Mucosa of descending colon (tissue), 3 donors: ENCODE data around the gene IGSF9B. TPM values are rescaled to one million over a fixed set of nuclear protein-coding genes. Genes with fewer than 3 reads are reported as not detected.

ENCODE experiments used
- ATAC-seq: fragments of 200-7000 bp; cut with Tn5 transposase; one replicate; pipeline ENCODE4 v1.9.1; 2020; ENCODE audit warnings: mild to moderate bottlenecking, moderate library complexity
- DNase-seq, 3 donors: peaks; one replicate each; pipeline ENCODE4 v3.0.0-alpha.2; 2020
- H3K36me3 ChIP-seq: fragments of 200-600 bp; one replicate; pipeline ENCODE4 v1.8.0; 2021; ENCODE audit warnings: low read depth, mild to moderate bottlenecking
- H3K4me1 ChIP-seq: fragments of 200-600 bp; one replicate; pipeline ENCODE4 v1.8.0; 2021; ENCODE audit warnings: low read depth, mild to moderate bottlenecking
- H3K4me3 ChIP-seq: fragments of 200-600 bp; one replicate; pipeline ENCODE4 v1.8.0; 2021; ENCODE audit warnings: mild to moderate bottlenecking
- H3K9me3 ChIP-seq: fragments of 200-600 bp; one replicate; pipeline ENCODE4 v1.8.0; 2021; ENCODE audit warnings: mild to moderate bottlenecking
- intact Hi-C, 2 donors: fragments of 100-400 bp; cut with DNase I in 1 of 2; cut with micrococcal nuclease in 1 of 2; formaldehyde crosslinking; loops; one replicate each; pipeline versions ENCODE4 v1.11.0 to v1.11.1; 2022; cut with DNase I, micrococcal nuclease
- total RNA-seq, 3 donors: library from RNA; stranded (reverse); fragmentation: NEBNext Ultra II Directional in 2 of 3; extraction: Animal tissue kit (Norgen Biotek cat#: 25700) in 2 of 3; gene quantifications; one replicate each; pipeline versions ENCODE4 v1.2.1 to v1.2.4, GENCODE V29; 2021 to 2023
- TF ChIP-seq, protein P1 (sequence below): fragments of 200-600 bp; IDR thresholded peaks from one replicate; pipeline ENCODE4 v1.8.0; 2022; ENCODE audit warnings: antibody characterized with exemption, mild to moderate bottlenecking
- donor health status: DM: no; HTN: no; CAD: no; lungs with moderate emphysema.
- donor health status: DM: no; HTN: no; CAD: no.
- donor health status: DM: no; HTN: yes; CAD: no.

IGSF9B gene
- total RNA-seq, 3 donors from 2014 or later: 5.2 to 42.6 (median 5.8) TPM

DNA sequence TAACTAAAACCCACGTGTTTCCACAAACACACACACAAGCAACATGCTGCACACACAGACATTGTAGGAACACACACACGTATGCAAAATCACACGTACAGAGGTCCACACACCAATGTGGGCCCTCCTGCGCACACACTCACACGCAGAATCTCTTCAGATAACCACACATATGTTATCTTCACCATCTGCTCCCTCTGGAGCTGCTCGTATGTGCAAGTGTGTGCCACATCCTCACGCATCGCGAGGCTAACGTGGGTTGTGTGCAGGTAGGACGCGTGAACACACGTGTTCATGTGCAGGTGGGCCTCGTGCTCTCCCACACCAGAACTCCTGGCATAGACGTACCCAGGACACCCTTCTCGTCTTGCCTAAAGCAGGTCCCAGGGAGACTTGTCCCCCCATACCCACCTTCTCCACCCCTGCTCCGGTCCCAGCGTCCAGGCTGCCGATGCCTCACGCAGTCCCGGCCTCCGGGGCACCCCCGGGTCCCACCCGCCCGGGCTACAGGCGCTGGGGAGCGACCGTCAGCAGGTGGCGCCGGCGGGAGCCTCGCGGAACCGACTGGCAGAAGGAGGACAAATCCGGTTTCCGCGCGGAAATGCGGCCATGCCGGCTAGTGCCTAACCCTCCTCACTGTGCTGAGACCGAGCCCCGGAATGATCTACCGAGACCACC, 10.3 kb upstream of the IGSF9B start:
- H3K9me3 ChIP-seq: no peaks in the 10 kb centered on the region
- DNase-seq (peak in 2 of 3 donors; percentile 51 to 59), ATAC-seq (peak; percentile 47)
- no peaks in the 10 kb centered on the region for H3K36me3 ChIP-seq
- H3K4me3 ChIP-seq: no peak overlapping the region
- TF ChIP-seq, protein P1, sequence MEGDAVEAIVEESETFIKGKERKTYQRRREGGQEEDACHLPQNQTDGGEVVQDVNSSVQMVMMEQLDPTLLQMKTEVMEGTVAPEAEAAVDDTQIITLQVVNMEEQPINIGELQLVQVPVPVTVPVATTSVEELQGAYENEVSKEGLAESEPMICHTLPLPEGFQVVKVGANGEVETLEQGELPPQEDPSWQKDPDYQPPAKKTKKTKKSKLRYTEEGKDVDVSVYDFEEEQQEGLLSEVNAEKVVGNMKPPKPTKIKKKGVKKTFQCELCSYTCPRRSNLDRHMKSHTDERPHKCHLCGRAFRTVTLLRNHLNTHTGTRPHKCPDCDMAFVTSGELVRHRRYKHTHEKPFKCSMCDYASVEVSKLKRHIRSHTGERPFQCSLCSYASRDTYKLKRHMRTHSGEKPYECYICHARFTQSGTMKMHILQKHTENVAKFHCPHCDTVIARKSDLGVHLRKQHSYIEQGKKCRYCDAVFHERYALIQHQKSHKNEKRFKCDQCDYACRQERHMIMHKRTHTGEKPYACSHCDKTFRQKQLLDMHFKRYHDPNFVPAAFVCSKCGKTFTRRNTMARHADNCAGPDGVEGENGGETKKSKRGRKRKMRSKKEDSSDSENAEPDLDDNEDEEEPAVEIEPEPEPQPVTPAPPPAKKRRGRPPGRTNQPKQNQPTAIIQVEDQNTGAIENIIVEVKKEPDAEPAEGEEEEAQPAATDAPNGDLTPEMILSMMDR: no peak
- intact Hi-C loops: no loop called here
- no peaks in the 10 kb centered on the region for H3K4me1 ChIP-seq

GRCh38 chr11:133966172-133966651, 9.4 kb upstream of the IGSF9B start:
- Histone ChIP-seq H3K4me3 (no peak overlapping the region), H3K9me3 (no peaks in the 10 kb centered on the region), H3K36me3 (no peaks in the 10 kb centered on the region), H3K4me1 (no peaks in the 10 kb centered on the region)
- TF ChIP-seq, protein P1: no peak
- intact Hi-C loops: no loop called here
- ATAC-seq (no peak), DNase-seq (no peak)

- H3K4me1 ChIP-seq: no peaks in the 10 kb centered on the region
- H3K9me3 ChIP-seq: no peaks in the 10 kb centered on the region
- intact Hi-C loops: no loop called here
- H3K36me3 ChIP-seq: no peaks in the 10 kb centered on the region
- H3K4me3 ChIP-seq: no peak overlapping the region
- ATAC-seq (no peak), DNase-seq (no peak)
- TF ChIP-seq, protein P1: no peak
These were observed 8.3 kb upstream of the IGSF9B start for GRCh38 chr11:133965031-133965601.

- ATAC-seq (no peak), DNase-seq (no peak)
- Histone ChIP-seq H3K4me1 (no peaks in the 10 kb centered on the region), H3K4me3 (no peak overlapping the region), H3K9me3 (no peaks in the 10 kb centered on the region), H3K36me3 (no peaks in the 10 kb centered on the region)
- intact Hi-C loops: no loop called here
- TF ChIP-seq, protein P1: no peak
These were observed 7.6 kb upstream of the IGSF9B start for GRCh38 chr11:133964356-133964755.

GRCh38 chr11:133961890-133962289, 5.1 kb upstream of the IGSF9B start:
- intact Hi-C loops: no loop called here
- H3K4me1 ChIP-seq: peaks cover 8% of the 10 kb centered on the region
- ATAC-seq: no peak
- no peak for DNase-seq
- TF ChIP-seq, protein P1: no peak
- H3K36me3 ChIP-seq: no peaks in the 10 kb centered on the region
- no peak overlapping the region for H3K4me3 ChIP-seq
- no peaks in the 10 kb centered on the region for H3K9me3 ChIP-seq
